Pancreas (tissue), 10 donors: ENCODE results near the gene HADHB. TPM values are rescaled to one million over a fixed set of nuclear protein-coding genes. Genes with fewer than 3 reads are reported as not detected.
A peak's percentile ranks its signal among the peaks of the same experiment; 100 is the strongest.

Source experiments
- ATAC-seq, 4 donors: fragments of 200-7000 bp; cut with Tn5 transposase; one replicate each; pipeline versions ENCODE4 v1.8.0 to v1.9.1; 2020; ENCODE audit warnings: mild to moderate bottlenecking in 4 of 4, moderate library complexity in 4 of 4
- DNase-seq, 6 donors: peaks; one replicate each; pipeline ENCODE4 v3.0.0-alpha.2; 2020
- FAIRE-seq: peaks from 2 replicates; lab custom pipeline; 2012; peaks lifted over from hg19 to GRCh38; lab: Jason Lieb, UNC
- H3K27ac ChIP-seq, 4 donors: fragments of 200-600 bp; sonication (generic); 1 replicate in 3 of 4; 2 replicates in 1 of 4; pipeline versions ENCODE4 v1.5.0 to v1.8.0; 2020
- H3K27me3 ChIP-seq, 4 donors: fragments of 200-600 bp; one replicate each; pipeline ENCODE4 v1.8.0; 2021
- H3K36me3 ChIP-seq, 3 donors: fragments of 200-600 bp; sonication (generic) in 1 of 3; one replicate each; pipeline versions ENCODE4 v1.5.0 to v1.8.0; 2020 to 2021
- H3K4me1 ChIP-seq, 3 donors: fragments of 200-600 bp; one replicate each; pipeline ENCODE4 v1.8.0; 2021
- H3K4me3 ChIP-seq, 4 donors: fragments of 200-600 bp; sonication (generic) in 2 of 4; one replicate each; pipeline versions ENCODE4 v1.5.0 to v1.8.0; 2020 to 2021
- H3K9me3 ChIP-seq, 4 donors: fragments of 200-600 bp; one replicate each; pipeline ENCODE4 v1.8.0; 2021
- CTCF ChIP-seq, 4 donors: fragments of 200-600 bp; sonication (generic) in 3 of 4; IDR thresholded peaks; one replicate each; pipeline versions ENCODE4 v1.5.0 to v1.8.0; 2021; ENCODE audit warnings: antibody characterized with exemption in 4 of 4
- WGBS, 2 donors: extraction: QIAGEN DNeasy Blood & Tissue Kit; methylation state at CpG; one replicate each; pipeline ENCODE4 v1.1.7; 2013; 5-methylcytosine and 5-hydroxymethylcytosine counted together
- intact Hi-C, 3 donors: fragments of 100-400 bp; cut with DNase I; formaldehyde crosslinking; loops; one replicate each; pipeline versions ENCODE4 v1.11.1 to v1.14.2; 2022
- polyA plus RNA-seq, 2 donors: library from polyadenylated mRNA; stranded (reverse); fragments of 200-250 nt; gene quantifications; one replicate each; pipeline ENCODE4 v1.2.3, GENCODE V29; 2013
- total RNA-seq, 6 donors: library from RNA; stranded (reverse); fragmentation: NEBNext Ultra II Directional in 4 of 6; extraction: Animal tissue kit (Norgen Biotek cat#: 25700) in 4 of 6; gene quantifications; one replicate each; pipeline versions ENCODE4 v1.2.1 to v1.2.4, GENCODE V29; 2021 to 2023
- donor health status: healthy with polysubstance abuse.
- donor health status: DM: no; HTN: no; CAD: no; lungs with moderate emphysema.
- donor health status: DM: no; HTN: no; CAD: no.
- donor health status: control.
- donor health status: control.
- donor health status: Bipolar disorder and iron deficiency.
- donor health status: DM: yes; HTN: yes; CAD: no.
- donor health status: DM: no; HTN: no; CAD: no.
- donor health status: DM: no; HTN: no; CAD: no.
- donor health status: DM: yes; HTN: yes; CAD: no.

Gene HADHB
- total and polyA plus RNA-seq, 8 donors, result 36.3 to 76.8 (median 60.2) TPM

DNA sequence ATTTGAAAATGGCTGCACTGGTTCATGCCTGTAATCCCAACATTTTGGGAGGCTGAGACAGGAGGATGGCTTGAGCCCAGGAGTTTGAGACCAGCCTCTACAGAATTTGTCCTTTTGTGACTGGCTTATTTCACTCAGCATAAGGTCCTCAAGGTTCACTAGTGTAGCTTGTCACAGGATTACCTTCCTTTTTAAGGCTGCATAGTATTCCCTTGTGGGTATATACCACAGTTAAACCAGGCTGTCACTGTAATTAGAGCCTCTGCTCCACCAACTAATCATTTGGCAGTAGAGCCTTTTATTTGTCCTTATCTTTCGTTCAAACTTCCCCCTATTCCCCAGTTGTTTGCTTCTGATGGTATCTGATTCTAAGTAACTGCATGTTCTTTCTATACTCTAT is 50.8 kb downstream of the HADHB start:
- ATAC-seq (no peak), DNase-seq (no peak), FAIRE-seq (no peak)
- Histone ChIP-seq H3K36me3 (no peaks in the 10 kb centered on the region), H3K4me3 (no peak overlapping the region), H3K27ac (no peak overlapping the region), H3K9me3 (no peaks in the 10 kb centered on the region), H3K27me3 (no peaks in the 10 kb centered on the region), H3K4me1 (no peaks in the 10 kb centered on the region)
- TF ChIP-seq CTCF (IDR thresholded peaks at IDR 0.05), result no peak
- intact Hi-C loops, result no loop called here
- 48 to 51% methylated on average over 1 of the region's 1 CpG for whole genome bisulfite sequencing, 2 donors

DNA sequence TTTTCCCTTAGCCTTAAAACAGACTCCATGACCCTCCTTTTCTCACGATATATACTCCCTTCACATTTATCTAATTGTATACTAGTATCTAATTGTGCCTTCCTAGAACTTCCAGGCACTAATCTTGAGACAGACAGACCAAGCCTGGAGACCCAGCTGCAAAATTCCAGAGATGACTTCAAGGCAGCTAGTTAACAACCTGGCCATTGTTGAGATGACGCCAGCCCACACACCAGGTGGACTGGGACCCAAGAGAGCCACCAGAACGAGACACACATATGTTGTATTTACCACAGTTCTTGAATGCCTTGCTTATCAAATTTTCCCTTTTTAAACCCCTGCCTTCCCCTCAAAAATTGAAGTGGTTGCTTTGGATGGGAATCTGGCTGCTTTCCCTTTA is 52.3 kb downstream of the HADHB start:
- no peaks in the 10 kb centered on the region for H3K36me3 ChIP-seq
- WGBS, 2 donors, result 80 to 83% methylated on average over 3 of the region's 3 CpGs
- no peak for TF ChIP-seq CTCF (IDR thresholded peaks at IDR 0.05)

DNA sequence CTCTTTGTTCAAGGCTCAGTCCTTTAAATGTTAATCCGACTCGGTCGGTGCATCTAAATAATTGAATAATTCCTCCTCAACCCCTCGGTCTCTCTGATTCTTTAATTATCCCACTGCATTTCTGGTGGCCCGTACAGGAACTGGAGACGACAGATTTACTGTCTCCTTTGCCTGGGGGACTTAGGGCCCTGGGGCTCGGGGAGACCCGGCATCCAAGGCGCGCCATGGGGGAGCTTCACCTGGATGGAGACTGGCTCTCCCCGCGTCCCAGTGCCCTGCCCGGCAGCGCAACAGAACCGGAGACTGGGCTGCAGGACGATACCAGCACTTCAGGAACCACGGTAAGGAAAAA is 53.5 kb downstream of the HADHB start:
- 79 to 87% methylated on average over 17 of the region's 17 CpGs for WGBS, 2 donors
- intact Hi-C loops, result no loop called here
- ATAC-seq, result no peak
- DNase-seq, result no peak
- H3K9me3 ChIP-seq, result no peaks in the 10 kb centered on the region
- TF ChIP-seq CTCF (IDR thresholded peaks at IDR 0.05), result no peak
- no peak for FAIRE-seq
- peak overlapping the region; percentile 35 to 89 (median 70) for H3K27ac ChIP-seq
- H3K36me3 ChIP-seq, result no peaks in the 10 kb centered on the region
- H3K27me3 ChIP-seq, result no peaks in the 10 kb centered on the region
- peak overlapping the region in 2 of 4 donors; percentile 28 to 56 for H3K4me3 ChIP-seq
- peaks cover 0 to 4% (median 0%) of the 10 kb centered on the region in 3 donors for H3K4me1 ChIP-seq

More for the DNA sequence above, 52.3 kb downstream of the HADHB start:
- Histone ChIP-seq H3K4me3 (no peak overlapping the region), H3K27me3 (no peaks in the 10 kb centered on the region), H3K9me3 (no peaks in the 10 kb centered on the region), H3K27ac (no peak overlapping the region), H3K4me1 (peaks cover 0 to 4% (median 0%) of the 10 kb centered on the region in 3 donors)
- no peak for FAIRE-seq
- no peak for DNase-seq
- intact Hi-C loops, result no loop called here
- no peak for ATAC-seq

DNA sequence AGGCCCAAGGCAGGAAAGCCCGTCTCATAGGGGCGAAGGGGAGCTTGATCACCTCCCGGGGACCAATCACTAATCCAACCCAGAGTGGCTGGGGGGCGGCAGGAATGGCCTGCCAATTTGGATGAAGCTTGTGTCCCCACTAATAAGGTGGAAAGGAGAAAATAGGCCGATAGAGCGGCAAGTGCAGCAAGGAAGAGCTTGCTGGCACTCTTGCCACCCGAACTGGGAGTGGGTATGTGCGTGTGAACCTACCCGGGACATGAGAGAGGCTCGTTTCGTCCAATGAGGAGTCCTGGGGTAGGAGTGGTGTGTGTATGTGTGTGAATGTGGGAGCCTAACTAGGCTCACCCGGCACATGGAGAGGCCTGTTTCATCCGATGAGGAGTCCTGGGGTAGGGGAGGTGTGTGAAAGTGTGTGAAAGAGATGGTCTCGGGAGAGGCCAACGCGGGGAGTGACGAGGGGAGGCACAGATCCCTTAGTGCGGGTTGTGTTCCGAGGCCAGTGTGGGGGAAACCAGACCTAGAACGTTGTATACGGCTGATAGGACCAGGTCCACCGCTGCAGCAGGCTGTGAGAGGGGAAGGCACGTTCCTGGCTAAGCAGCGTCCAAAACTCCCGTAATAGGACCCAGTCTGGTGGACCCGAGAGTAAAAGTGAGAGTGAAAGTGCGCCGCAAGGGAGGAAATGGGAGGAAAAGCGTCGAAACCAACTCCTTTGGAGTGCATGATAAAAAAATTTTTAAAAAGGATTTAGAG is 54.1 kb downstream of the HADHB start:
- no peak for TF ChIP-seq CTCF (IDR thresholded peaks at IDR 0.05)
- peak overlapping the region; percentile 35 to 89 (median 70) for H3K27ac ChIP-seq
- no peaks in the 10 kb centered on the region for H3K27me3 ChIP-seq
- no peaks in the 10 kb centered on the region for H3K9me3 ChIP-seq
- FAIRE-seq (no peak), ATAC-seq (peak; percentile 61 to 72 (median 68)), DNase-seq (peak in 3 of 6 donors; percentile 27 to 65 (median 29))
- 14 to 15% methylated on average over 30 of the region's 30 CpGs for WGBS, 2 donors
- intact Hi-C loops, result no loop called here
- H3K36me3 ChIP-seq, result no peaks in the 10 kb centered on the region
- H3K4me3 ChIP-seq, result peak overlapping the region; percentile 8 to 56 (median 34)
- H3K4me1 ChIP-seq, result peaks cover 0 to 4% (median 0%) of the 10 kb centered on the region in 3 donors
